ENCODE results near the gene PDE10A.

- TF ChIP-seq EZH2phosphoT487 (IDR thresholded peaks at IDR 0.05; ENCODE audit: borderline replicate concordance, low read length) = no peak
- TF ChIP-seq, protein P1, sequence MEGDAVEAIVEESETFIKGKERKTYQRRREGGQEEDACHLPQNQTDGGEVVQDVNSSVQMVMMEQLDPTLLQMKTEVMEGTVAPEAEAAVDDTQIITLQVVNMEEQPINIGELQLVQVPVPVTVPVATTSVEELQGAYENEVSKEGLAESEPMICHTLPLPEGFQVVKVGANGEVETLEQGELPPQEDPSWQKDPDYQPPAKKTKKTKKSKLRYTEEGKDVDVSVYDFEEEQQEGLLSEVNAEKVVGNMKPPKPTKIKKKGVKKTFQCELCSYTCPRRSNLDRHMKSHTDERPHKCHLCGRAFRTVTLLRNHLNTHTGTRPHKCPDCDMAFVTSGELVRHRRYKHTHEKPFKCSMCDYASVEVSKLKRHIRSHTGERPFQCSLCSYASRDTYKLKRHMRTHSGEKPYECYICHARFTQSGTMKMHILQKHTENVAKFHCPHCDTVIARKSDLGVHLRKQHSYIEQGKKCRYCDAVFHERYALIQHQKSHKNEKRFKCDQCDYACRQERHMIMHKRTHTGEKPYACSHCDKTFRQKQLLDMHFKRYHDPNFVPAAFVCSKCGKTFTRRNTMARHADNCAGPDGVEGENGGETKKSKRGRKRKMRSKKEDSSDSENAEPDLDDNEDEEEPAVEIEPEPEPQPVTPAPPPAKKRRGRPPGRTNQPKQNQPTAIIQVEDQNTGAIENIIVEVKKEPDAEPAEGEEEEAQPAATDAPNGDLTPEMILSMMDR (conservative IDR thresholded peaks at IDR 0.05; ENCODE audit: low read depth, low read length) = no peak
Observed at GRCh38 chr6:165376100-165376499, 286.9 kb downstream of the PDE10A start.

Measured in PC-3 (cell line).